ENCODE results near the gene ZNF263. TPM values are rescaled to one million over a fixed set of nuclear protein-coding genes. Genes with fewer than 3 reads are reported as not detected.
A peak's percentile ranks its signal among the peaks of the same experiment; 100 is the strongest.

The ZNF263 gene
- total and polyA plus RNA-seq, 10 of the 15 experiments (the other 5 are each of a cell fraction or from before 2014, with no cell fraction given) = 4.7 to 45.6 (median 24.5) TPM

GRCh38 chr16:3289998-3290673 lies 6.8 kb downstream of the ZNF263 start:
- no peaks in the 10 kb centered on the region for H3K27me3 ChIP-seq (replicated peaks in 1 of 2; ENCODE audit: control insufficient read depth in 2 of 2, insufficient read depth in 2 of 2, low read length in 1 of 2)
- ChIA-PET RAD21 (ENCODE audit: unreplicated experiment) (no interaction called here), CTCF (no interaction called here), POLR2A (no interaction called here), SMC1A (ENCODE audit: uncharacterized antibody, unreplicated experiment) (no interaction called here)
- H3K79me2 ChIP-seq (ENCODE audit: control insufficient read depth, insufficient read depth, low read length) = peaks cover 14% of the 10 kb centered on the region
- H3K27ac ChIP-seq (ENCODE audit: control insufficient read depth, insufficient read depth) = no peak overlapping the region
- FAIRE-seq = no peak
- no peaks in the 10 kb centered on the region for H3K4me1 ChIP-seq (ENCODE audit: control insufficient read depth, insufficient read depth, low read length)
- WGBS (ENCODE audit: insufficient coverage, insufficient replicate concordance, low lambda C conversion rate, missing lambda C conversion rate) = 98% methylated on average over 16 of the region's 16 CpGs
- no peaks in the 10 kb centered on the region for H4K20me1 ChIP-seq (ENCODE audit: control insufficient read depth, insufficient read depth)
- ATAC-seq = no peak
- H3K9ac ChIP-seq (ENCODE audit: control insufficient read depth, insufficient read depth, low read length) = no peak overlapping the region
- in situ Hi-C loops (cut with MboI) (no loop called here), intact Hi-C loops (cut with micrococcal nuclease; ENCODE audit: unreplicated experiment) (loop anchor here (10.0 kb wide), 1 partner anchor 115 kb away; the partner anchor contains the start of genes ZNF174 and ZSCAN32)
- H3K4me3 ChIP-seq = no peak overlapping the region
- H3K9me3 ChIP-seq (replicated peaks; ENCODE audit: control insufficient read depth, insufficient read depth, low read length) = peaks cover 66% of the 10 kb centered on the region
- DNase-seq (ENCODE audit: low read depth, low spot score) = no peak
- no peak overlapping the region for H3K4me2 ChIP-seq (ENCODE audit: control insufficient read depth, insufficient read depth)
- TF ChIP-seq PAX5 (IDR thresholded peaks at IDR 0.05; ENCODE audit: borderline replicate concordance, low read depth, low read length) (no peak), FOXK2 (IDR thresholded peaks at IDR 0.05) (no peak), MYB (IDR thresholded peaks at IDR 0.05; ENCODE audit: borderline replicate concordance, low read depth, low read length) (no peak), SPI1 (IDR thresholded peaks at IDR 0.05; ENCODE audit: borderline replicate concordance, insufficient read depth, low read depth, low read length) (no peak), JUNB (IDR thresholded peaks at IDR 0.05) (no peak), SUPT20H (IDR thresholded peaks at IDR 0.05; ENCODE audit: borderline replicate concordance, control insufficient read depth, low read depth, low read length) (no peak), IKZF2 (IDR thresholded peaks at IDR 0.05) (no peak), BMI1 (IDR thresholded peaks at IDR 0.05; ENCODE audit: borderline replicate concordance) (no peak), MXI1 (IDR thresholded peaks at IDR 0.05; ENCODE audit: low read depth, low read length) (no peak), CBX5 (IDR thresholded peaks at IDR 0.05; ENCODE audit: low read depth) (peak; percentile 79; the same call in 1 of the 2 replicates), KLF5 (IDR thresholded peaks at IDR 0.05; ENCODE audit: partially characterized antibody) (peak; percentile 64), RUNX3 (IDR thresholded peaks at IDR 0.05; ENCODE audit: low read length) (no peak)
- TF ChIP-seq, protein P1, sequence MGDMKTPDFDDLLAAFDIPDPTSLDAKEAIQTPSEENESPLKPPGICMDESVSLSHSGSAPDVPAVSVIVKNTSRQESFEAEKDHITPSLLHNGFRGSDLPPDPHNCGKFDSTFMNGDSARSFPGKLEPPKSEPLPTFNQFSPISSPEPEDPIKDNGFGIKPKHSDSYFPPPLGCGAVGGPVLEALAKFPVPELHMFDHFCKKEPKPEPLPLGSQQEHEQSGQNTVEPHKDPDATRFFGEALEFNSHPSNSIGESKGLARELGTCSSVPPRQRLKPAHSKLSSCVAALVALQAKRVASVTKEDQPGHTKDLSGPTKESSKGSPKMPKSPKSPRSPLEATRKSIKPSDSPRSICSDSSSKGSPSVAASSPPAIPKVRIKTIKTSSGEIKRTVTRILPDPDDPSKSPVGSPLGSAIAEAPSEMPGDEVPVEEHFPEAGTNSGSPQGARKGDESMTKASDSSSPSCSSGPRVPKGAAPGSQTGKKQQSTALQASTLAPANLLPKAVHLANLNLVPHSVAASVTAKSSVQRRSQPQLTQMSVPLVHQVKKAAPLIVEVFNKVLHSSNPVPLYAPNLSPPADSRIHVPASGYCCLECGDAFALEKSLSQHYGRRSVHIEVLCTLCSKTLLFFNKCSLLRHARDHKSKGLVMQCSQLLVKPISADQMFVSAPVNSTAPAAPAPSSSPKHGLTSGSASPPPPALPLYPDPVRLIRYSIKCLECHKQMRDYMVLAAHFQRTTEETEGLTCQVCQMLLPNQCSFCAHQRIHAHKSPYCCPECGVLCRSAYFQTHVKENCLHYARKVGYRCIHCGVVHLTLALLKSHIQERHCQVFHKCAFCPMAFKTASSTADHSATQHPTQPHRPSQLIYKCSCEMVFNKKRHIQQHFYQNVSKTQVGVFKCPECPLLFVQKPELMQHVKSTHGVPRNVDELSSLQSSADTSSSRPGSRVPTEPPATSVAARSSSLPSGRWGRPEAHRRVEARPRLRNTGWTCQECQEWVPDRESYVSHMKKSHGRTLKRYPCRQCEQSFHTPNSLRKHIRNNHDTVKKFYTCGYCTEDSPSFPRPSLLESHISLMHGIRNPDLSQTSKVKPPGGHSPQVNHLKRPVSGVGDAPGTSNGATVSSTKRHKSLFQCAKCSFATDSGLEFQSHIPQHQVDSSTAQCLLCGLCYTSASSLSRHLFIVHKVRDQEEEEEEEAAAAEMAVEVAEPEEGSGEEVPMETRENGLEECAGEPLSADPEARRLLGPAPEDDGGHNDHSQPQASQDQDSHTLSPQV (IDR thresholded peaks at IDR 0.05) = no peak
- no TSS peak for BruUV-seq (replicated peaks)
- peaks cover 19 to 41% of the 10 kb centered on the region in 2 experiments for H3K36me3 ChIP-seq (ENCODE audit: control insufficient read depth in 2 of 2, insufficient read depth in 2 of 2, low read length in 1 of 2)
- no peak overlapping the region for H2AFZ ChIP-seq (ENCODE audit: control insufficient read depth, low read depth, low read length)
